OCI-LY1 (cell line): ENCODE measurements around the gene DGCR8.

Experiments
- EZH2 ChIP-seq: fragments of 200-600 bp; sonication (generic), shearing (Covaris generic); IDR thresholded peaks from 2 replicates; pipeline ENCODE4 v1.8.0; 2017; ENCODE audit warnings: borderline replicate concordance, mixed run types, mild to moderate bottlenecking, antibody characterized with exemption, low read length, moderate library complexity, mixed read lengths
- TF ChIP-seq, protein P1 (sequence below): fragments of 200-600 bp; sonication (generic), shearing (Covaris generic); IDR thresholded peaks from 2 replicates; pipeline ENCODE4 v1.5.1; 2017; ENCODE audit warnings: mild to moderate bottlenecking, antibody characterized with exemption, low read length, moderate library complexity, mixed read lengths

DNA sequence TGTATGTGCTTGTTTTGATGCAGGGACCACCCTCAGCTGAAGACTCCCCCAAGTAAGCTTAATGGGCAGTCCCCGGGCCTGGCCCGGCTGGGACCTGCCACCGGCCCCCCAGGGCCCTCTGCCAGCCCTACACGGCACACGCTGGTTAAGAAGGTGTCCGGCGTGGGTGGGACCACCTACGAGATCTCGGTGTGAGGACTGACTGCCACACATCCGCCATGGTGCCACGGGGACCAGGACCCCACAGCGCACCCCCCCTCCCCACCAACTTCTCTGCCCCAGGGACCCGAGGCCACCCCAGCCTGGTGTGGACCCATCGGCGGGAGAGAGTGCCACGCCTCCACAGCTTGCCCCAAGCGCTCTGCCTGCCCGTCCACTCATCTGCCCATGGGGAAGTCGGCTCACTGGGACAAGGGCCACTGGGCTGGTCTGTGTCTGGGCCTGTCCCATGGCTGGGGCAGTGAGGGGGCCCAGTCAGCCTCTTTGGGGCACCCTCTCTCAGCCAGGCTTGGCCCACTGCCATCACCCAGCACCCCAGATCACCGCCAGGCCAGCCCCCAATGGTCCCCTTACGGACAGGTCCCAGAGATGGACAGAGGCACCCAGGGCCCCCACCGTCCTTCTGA, 65.3 kb downstream of the DGCR8 start:
- TF ChIP-seq, protein P1, sequence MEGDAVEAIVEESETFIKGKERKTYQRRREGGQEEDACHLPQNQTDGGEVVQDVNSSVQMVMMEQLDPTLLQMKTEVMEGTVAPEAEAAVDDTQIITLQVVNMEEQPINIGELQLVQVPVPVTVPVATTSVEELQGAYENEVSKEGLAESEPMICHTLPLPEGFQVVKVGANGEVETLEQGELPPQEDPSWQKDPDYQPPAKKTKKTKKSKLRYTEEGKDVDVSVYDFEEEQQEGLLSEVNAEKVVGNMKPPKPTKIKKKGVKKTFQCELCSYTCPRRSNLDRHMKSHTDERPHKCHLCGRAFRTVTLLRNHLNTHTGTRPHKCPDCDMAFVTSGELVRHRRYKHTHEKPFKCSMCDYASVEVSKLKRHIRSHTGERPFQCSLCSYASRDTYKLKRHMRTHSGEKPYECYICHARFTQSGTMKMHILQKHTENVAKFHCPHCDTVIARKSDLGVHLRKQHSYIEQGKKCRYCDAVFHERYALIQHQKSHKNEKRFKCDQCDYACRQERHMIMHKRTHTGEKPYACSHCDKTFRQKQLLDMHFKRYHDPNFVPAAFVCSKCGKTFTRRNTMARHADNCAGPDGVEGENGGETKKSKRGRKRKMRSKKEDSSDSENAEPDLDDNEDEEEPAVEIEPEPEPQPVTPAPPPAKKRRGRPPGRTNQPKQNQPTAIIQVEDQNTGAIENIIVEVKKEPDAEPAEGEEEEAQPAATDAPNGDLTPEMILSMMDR = no peak
- TF ChIP-seq EZH2 = no peak
